MCF 10A (cell line): ENCODE measurements around the gene PTPN3. TPM values are rescaled to one million over a fixed set of nuclear protein-coding genes. Genes with fewer than 3 reads are reported as not detected.

Source experiments
- BruUV-seq: library from RNA; stranded (reverse); fragments of 400-500 nt; replicated peaks from 2 replicates; lab custom pipeline; 2021; lab: Mats Ljungman, UMichigan
- CTCF ChIA-PET: fragments of 300-600 bp; sonication (Branson Sonifier 250); formaldehyde crosslinking; extraction: SDS; loops from one replicate; lab custom pipeline; 2021; ENCODE audit warnings: antibody characterized with exemption, inconsistent platforms; lab: Yijun Ruan, JAX
- POLR2A ChIA-PET: fragments of 300-600, 350-650 bp; sonication (Branson Sonifier 250); formaldehyde crosslinking; extraction: SDS; loops from one replicate; lab custom pipeline; 2020; ENCODE audit warnings: antibody characterized with exemption, inconsistent platforms; lab: Yijun Ruan, JAX
- DNase-seq: peaks from one replicate; pipeline ENCODE4 v3.0.0-alpha.2; 2018; ENCODE audit not compliant: unreplicated experiment
- H3K27ac Mint-ChIP-seq: one replicate; pipeline ENCODE4 v1.8.0; 2022; ENCODE audit warnings: mild to moderate bottlenecking, low read depth, mixed read lengths; ENCODE audit not compliant: unreplicated experiment
- H3K27me3 Mint-ChIP-seq: one replicate; pipeline ENCODE4 v1.8.0; 2022; ENCODE audit warnings: mixed read lengths; ENCODE audit not compliant: insufficient read depth, unreplicated experiment
- H3K36me3 Mint-ChIP-seq: one replicate; pipeline ENCODE4 v1.8.0; 2022; ENCODE audit warnings: mild to moderate bottlenecking, moderate library complexity, mixed read lengths; ENCODE audit not compliant: insufficient read depth, unreplicated experiment
- H3K4me1 Mint-ChIP-seq: one replicate; pipeline ENCODE4 v1.8.0; 2022; ENCODE audit warnings: mixed read lengths; ENCODE audit not compliant: insufficient read depth, unreplicated experiment
- H3K4me3 Mint-ChIP-seq: one replicate; pipeline ENCODE4 v1.8.0; 2022; ENCODE audit warnings: mild to moderate bottlenecking, moderate library complexity, mixed read lengths; ENCODE audit not compliant: unreplicated experiment
- H3K9me3 Mint-ChIP-seq: one replicate; pipeline ENCODE4 v1.8.0; 2022; ENCODE audit warnings: mixed read lengths; ENCODE audit not compliant: unreplicated experiment
- CTCF ChIP-seq: fragments of 200-600 bp; IDR thresholded peaks from one replicate; pipeline ENCODE4 v1.8.0; 2022; ENCODE audit warnings: antibody characterized with exemption, mild to moderate bottlenecking; ENCODE audit not compliant: unreplicated experiment
- intact Hi-C: fragments of 100-400 bp; cut with micrococcal nuclease; formaldehyde crosslinking; loops from 2 replicates; pipeline ENCODE4 v1.14.1; 2022
- total RNA-seq: library from RNA; stranded (reverse); gene quantifications from 2 replicates; pipeline ENCODE4 v1.2.3, GENCODE V29; 2022

PTPN3 gene
- total RNA-seq, 1 experiment from 2014 or later = 6.9 TPM

GRCh38 chr9:109378316-109378715, 119.8 kb downstream of the PTPN3 start:
- Mint-ChIP-seq H3K27me3 (no peaks in the 10 kb centered on the region), H3K4me3 (no peak overlapping the region), H3K36me3 (peaks cover 19% of the 10 kb centered on the region), H3K9me3 (peaks cover 1% of the 10 kb centered on the region), H3K27ac (no peak overlapping the region), H3K4me1 (no peaks in the 10 kb centered on the region)
- ChIA-PET POLR2A (no interaction called here), CTCF (interaction anchor here (0.6 to 1.1 kb wide), 4 partner anchors 23 to 1141 kb away, joined by 3 to 5 read pairs (median 4); no protein-coding TSS in a partner anchor)
- TF ChIP-seq CTCF = no peak
- no peak for DNase-seq
- no TSS peak for BruUV-seq
- intact Hi-C loops = no loop called here

GRCh38 chr9:109372246-109372645, 125.9 kb downstream of the PTPN3 start:
- H3K9me3 Mint-ChIP-seq = peaks cover 8% of the 10 kb centered on the region
- POLR2A ChIA-PET = interaction anchor here (1.2 kb wide), 1 partner anchor 47 kb away, joined by 4 read pairs; no protein-coding TSS in a partner anchor
- peaks cover 6% of the 10 kb centered on the region for H3K4me1 Mint-ChIP-seq
- no peak overlapping the region for H3K27ac Mint-ChIP-seq
- TF ChIP-seq CTCF = no peak
- intact Hi-C loops = no loop called here
- BruUV-seq = no TSS peak
- peak; percentile 11 for DNase-seq
- no peaks in the 10 kb centered on the region for H3K27me3 Mint-ChIP-seq
- CTCF ChIA-PET = interaction anchor here (0.8 to 1.1 kb wide), 2 partner anchors 27 to 39 kb away, joined by 4 read pairs; no protein-coding TSS in a partner anchor
- H3K4me3 Mint-ChIP-seq = no peak overlapping the region
- no peaks in the 10 kb centered on the region for H3K36me3 Mint-ChIP-seq

- CTCF ChIA-PET = no interaction called here
Observed at GRCh38 chr9:109371374-109371773, 126.7 kb downstream of the PTPN3 start.

GRCh38 chr9:109369285-109369684, 128.8 kb downstream of the PTPN3 start:
- ChIA-PET POLR2A (no interaction called here), CTCF (interaction anchor here (1.6 kb wide), 1 partner anchor 23 kb away, joined by 4 read pairs; no protein-coding TSS in a partner anchor)
- Mint-ChIP-seq H3K9me3 (peaks cover 8% of the 10 kb centered on the region), H3K27ac (no peak overlapping the region), H3K36me3 (no peaks in the 10 kb centered on the region), H3K27me3 (no peaks in the 10 kb centered on the region), H3K4me1 (peaks cover 6% of the 10 kb centered on the region), H3K4me3 (no peak overlapping the region)
- BruUV-seq = no TSS peak
- TF ChIP-seq CTCF = no peak
- DNase-seq = peak; percentile 64
- intact Hi-C loops = no loop called here

More at GRCh38 chr9:109371374-109371773, 126.7 kb downstream of the PTPN3 start:
- BruUV-seq = no TSS peak
- H3K27ac Mint-ChIP-seq = no peak overlapping the region
- H3K27me3 Mint-ChIP-seq = no peaks in the 10 kb centered on the region
- no peak for TF ChIP-seq CTCF
- H3K9me3 Mint-ChIP-seq = peaks cover 8% of the 10 kb centered on the region
- no peaks in the 10 kb centered on the region for H3K36me3 Mint-ChIP-seq
- H3K4me3 Mint-ChIP-seq = no peak overlapping the region
- intact Hi-C loops = no loop called here
- POLR2A ChIA-PET = no interaction called here
- DNase-seq = no peak
- H3K4me1 Mint-ChIP-seq = peaks cover 6% of the 10 kb centered on the region
